Stimulated activated CD8-positive, alpha-beta memory T cell treated with anti-CD3 and anti-CD28 coated beads, Interleukin-12 subunit alpha, Interleukin-12 subunit beta, amount 100 ng/mL, for 24 hours (primary cell): ENCODE data around the gene PRR7.

Source experiments
- DNase-seq: peaks from one replicate; pipeline ENCODE4 v3.0.0-alpha.2; 2020; ENCODE audit errors: extremely low read depth

The PRR7 gene

DNA sequence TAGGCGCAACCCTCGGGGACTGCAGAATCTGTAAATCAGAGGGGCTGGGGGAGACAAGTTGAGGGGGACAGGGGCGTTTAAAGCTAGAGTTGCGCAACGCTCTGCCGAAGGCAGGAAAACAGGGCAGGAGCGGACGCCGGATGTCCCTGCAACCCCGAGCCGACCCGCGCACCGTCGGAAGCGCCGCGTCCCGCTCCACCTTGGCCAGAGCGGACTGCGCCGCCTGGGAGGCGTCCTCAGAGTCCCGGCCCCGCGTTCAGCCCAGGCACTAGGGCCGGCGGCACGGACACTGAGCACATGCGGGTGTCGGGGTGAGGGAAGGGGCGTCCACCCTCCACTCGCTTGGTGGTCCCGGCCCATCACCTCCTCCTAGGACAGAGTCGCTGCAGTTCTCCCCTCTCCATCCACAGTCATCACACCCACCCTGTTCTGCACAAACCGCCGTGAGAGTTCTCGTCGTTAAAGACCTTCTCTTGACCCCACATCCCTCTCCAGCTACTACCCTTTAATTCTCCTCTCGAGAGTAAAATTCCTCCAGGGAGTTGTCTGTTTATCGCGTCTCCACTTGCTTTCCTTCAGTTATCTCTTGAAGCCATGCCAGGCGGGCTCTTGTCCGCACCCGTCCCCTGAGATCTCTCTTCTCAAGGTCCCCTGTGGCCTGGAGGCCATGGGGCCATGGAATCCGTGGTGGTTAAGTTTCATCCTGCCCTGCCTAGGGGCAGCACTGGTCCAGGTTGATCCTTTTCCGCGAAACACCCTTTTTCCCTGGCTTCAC, 51.6 kb downstream of the PRR7 start:
- no peak for DNase-seq

DNA sequence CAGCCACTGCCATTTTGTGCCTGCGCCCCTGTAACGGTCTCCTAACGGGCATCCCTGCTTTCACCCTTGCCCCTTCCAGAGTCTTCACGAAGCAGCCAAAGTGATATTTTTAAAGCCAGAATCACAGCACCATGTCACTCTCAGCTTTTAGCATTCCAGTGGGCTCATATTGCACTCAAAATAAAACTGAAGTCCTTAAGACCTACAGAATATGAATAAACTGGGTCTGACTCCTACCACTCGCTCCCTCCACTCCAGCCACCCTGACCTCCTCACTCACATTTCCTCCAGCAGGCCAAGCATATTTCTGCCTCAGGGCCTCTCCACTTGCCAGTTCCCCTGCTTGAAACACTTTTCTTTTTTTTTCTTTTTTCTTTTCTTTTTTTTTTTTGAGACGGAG, 53.2 kb downstream of the PRR7 start:
- DNase-seq: no peak

GRCh38 chr5:177500685-177501522, 54.3 kb downstream of the PRR7 start:
- DNase-seq: peak; percentile 72

DNA sequence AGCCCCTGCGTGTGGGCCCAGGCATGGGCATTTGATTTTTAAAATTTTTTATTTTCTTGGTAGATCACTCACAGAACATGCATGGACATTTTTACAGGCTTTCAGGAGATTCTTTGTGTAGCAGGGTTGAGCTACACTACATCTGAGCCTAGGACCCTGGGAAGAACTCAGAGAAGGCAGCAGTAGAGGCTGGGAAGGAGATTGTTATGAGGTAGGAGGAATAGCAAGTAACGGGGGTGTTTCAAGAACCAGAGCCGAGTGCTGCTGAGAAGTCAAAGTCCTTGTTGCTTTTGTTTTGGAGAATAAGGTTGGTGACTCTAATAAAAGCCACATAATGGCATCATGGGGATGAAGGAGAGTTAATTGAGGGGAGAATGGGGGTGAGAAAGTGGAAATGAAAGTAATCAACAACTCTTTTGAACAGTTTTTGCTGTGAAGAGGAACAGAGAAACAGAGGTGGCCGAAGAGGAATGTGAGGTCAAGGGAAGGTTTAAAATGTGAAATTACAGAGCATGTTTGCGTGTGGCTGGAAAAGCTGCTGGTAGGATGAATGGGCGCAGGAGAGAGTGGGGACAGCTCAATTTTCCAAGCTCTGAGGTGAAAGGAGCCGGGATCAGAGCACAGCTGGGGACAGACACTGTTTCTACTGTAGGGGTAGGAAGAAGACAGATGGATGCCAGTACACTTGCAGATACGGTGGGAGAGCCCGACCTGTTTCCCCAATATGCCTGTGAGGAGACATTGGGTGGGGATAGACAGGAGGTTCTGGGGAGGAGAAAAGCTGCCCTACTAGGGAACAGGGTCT, 55.5 kb downstream of the PRR7 start:
- DNase-seq: no peak

GRCh38 chr5:177502886-177503285, 56.3 kb downstream of the PRR7 start:
- no peak for DNase-seq

- DNase-seq: no peak
Observed at GRCh38 chr5:177503351-177504085, 56.9 kb downstream of the PRR7 start.

DNA sequence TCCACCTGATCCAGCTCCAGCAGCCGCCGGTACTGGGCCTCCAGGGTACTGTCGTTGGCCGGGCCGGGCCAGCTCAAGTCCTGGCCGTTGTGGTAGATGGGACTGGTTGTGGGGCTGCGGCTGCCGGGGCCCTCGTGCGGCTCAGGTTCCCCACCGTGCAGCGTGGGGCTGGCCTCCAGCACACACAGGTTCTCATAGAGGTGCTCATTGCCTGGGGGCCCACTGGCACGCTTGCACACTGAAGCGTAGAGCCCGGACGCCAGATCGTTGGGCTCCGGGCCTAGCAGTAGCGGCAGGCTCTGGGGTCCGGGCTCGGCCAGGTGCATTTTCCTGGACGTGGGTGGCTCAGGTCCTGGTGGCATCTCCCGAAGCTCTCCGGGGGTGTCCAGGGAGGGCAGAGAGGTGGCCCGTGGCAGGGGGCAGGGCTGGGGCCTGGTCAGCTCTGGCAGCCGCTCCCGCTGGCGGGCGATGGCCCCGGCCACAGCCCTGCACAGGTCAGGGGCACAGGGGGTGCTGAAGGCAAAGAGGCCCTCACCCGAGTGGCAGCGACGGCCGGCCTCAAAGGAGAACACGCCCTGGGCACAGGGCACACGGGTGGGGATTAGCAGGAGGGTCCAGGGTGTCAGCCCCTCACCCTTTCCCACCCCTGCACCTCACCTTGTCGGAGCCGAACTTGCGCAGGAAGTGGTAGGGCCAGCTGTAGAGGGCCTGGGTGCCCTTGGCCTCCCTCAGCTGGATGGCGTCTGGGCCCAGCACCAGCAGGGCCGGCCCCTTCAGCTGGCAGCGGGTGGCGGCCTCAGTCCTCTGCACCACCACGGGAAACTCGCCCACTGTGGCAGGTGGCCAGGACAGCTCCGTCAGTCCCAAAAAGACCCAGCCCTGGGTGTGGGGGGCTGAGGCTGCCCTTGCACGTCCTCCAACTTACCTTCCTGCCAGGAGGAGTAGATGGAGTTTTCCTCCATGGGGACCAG, 57.8 kb downstream of the PRR7 start:
- no peak for DNase-seq

DNA sequence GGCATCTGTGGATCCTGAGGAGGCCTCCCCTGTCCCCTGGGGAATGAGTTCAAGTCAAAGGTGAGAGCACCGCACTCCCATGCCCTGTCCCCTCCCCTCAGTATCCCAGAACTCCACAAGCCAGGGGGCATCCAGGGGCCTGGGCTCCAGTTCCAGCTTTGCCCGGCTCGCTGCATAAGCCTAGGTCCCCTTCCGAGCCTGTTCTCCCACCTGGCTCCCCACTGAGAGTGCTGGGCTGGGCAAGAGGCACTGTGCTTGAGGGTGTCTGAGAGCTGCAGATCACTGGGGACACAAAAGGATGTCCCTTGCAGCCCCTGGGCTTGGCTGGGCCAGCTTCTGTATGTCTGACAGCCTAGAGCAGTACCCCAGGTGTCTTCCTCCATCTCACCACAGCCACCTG, 58.5 kb downstream of the PRR7 start:
- no peak for DNase-seq
